HepG2 (cell line): ENCODE results near the gene BCL2L13. TPM values are rescaled to one million over a fixed set of nuclear protein-coding genes. Genes with fewer than 3 reads are reported as not detected.

Experiments
- ATAC-seq: fragments of 200-7000 bp; cut with Tn5 transposase; 3 replicates; pipeline ENCODE4 v1.9.1; 2020; ENCODE audit warnings: mild to moderate bottlenecking, moderate library complexity
- BruUV-seq: library from RNA; stranded (reverse); fragments of 400-500 nt; replicated peaks from 2 replicates; lab custom pipeline; 2021; lab: Mats Ljungman, UMichigan
- CTCF ChIA-PET: fragments of 300-600 bp; formaldehyde crosslinking; extraction: SDS; loops from one replicate; lab custom pipeline; 2021; ENCODE audit warnings: low total read pairs, inconsistent platforms, low intra/inter-chr PET ratio; lab: Yijun Ruan, JAX
- POLR2A ChIA-PET: fragments of 350-600 bp; sonication (Branson Sonifier 250); formaldehyde crosslinking; loops from one replicate; lab custom pipeline; 2020; ENCODE audit warnings: antibody characterized with exemption, inconsistent platforms; lab: Yijun Ruan, JAX
- DNase-seq: peaks from one replicate; pipeline ENCODE4 v3.0.0-alpha.2; 2015; ENCODE audit warnings: low spot score
- FAIRE-seq: peaks from 3 replicates; lab custom pipeline; 2011; peaks lifted over from hg19 to GRCh38; lab: Jason Lieb, UNC
- H2AFZ ChIP-seq: one replicate; pipeline ENCODE4 v1.6.1; 2011; ENCODE audit warnings: low read length, inconsistent platforms
- H3K27ac ChIP-seq: fragments of 300-600 bp; 3 replicates; pipeline ENCODE4 v1.8.0; 2011; ENCODE audit warnings: mixed run types, mild to moderate bottlenecking, mixed read lengths, low read length, inconsistent platforms; ENCODE audit not compliant: insufficient read depth; ENCODE audit errors: extremely low read length
- H3K27me3 ChIP-seq, 2 experiments: fragments of 200-600 bp in 1 of 2; 2 replicates in 1 of 2; 3 replicates in 1 of 2; pipeline versions ENCODE4 v1.6.0 to v1.8.0; 2011; ENCODE audit warnings: low read length in 2 of 2, mild to moderate bottlenecking in 2 of 2, moderate library complexity in 2 of 2, inconsistent platforms in 1 of 2; ENCODE audit not compliant: insufficient read depth in 2 of 2, control insufficient read depth in 1 of 2
- H3K36me3 ChIP-seq, 2 experiments: fragments of 200-600 bp in 1 of 2; replicated peaks in 1 of 2; 2 replicates in 1 of 2; 3 replicates in 1 of 2; pipeline versions ENCODE4 v1.5.1 to v1.8.0; 2011; ENCODE audit warnings: low read length in 2 of 2, inconsistent platforms in 1 of 2; ENCODE audit not compliant: insufficient read depth in 2 of 2, control insufficient read depth in 1 of 2
- H3K4me1 ChIP-seq: 2 replicates; pipeline ENCODE4 v1.5.1; 2012; ENCODE audit warnings: low read length, inconsistent platforms; ENCODE audit not compliant: insufficient read depth
- H3K4me2 ChIP-seq: 2 replicates; pipeline ENCODE4 v1.6.0; 2011; ENCODE audit warnings: low read depth, low read length, inconsistent platforms
- H3K4me3 ChIP-seq, 3 experiments: fragments of 200-600 bp in 1 of 3; sonication (generic), shearing (Covaris generic) in 1 of 3; replicated peaks in 1 of 3; 2 replicates each; pipeline ENCODE4 v1.5.1; 2011 to 2016; ENCODE audit warnings: low read length in 3 of 3, inconsistent platforms in 2 of 3, low read depth in 2 of 3, mild to moderate bottlenecking in 2 of 3, control low read depth in 1 of 3, mixed read lengths in 1 of 3; ENCODE audit not compliant: insufficient read depth in 1 of 3
- H3K79me2 ChIP-seq: one replicate; pipeline ENCODE4 v1.6.1; 2011; ENCODE audit warnings: low read length, inconsistent platforms; ENCODE audit not compliant: insufficient read depth
- H3K9ac ChIP-seq: 2 replicates; pipeline ENCODE4 v1.6.0; 2011; ENCODE audit warnings: mild to moderate bottlenecking, low read depth, low read length, inconsistent platforms; ENCODE audit not compliant: insufficient read depth
- H3K9me3 ChIP-seq: 2 replicates; pipeline ENCODE4 v1.5.1; 2012; ENCODE audit warnings: mild to moderate bottlenecking, low read length
- H4K20me1 ChIP-seq: 2 replicates; pipeline ENCODE4 v1.6.0; 2011; ENCODE audit warnings: inconsistent platforms, mild to moderate bottlenecking, low read length, moderate library complexity; ENCODE audit not compliant: insufficient read depth
- ATF7-NPFF ChIP-seq: sonication (generic); formaldehyde crosslinking; IDR thresholded peaks from 2 replicates; pipeline ENCODE4 v1.8.1; 2023; ENCODE audit warnings: mild to moderate bottlenecking, low read depth, missing genetic modification reagents, moderate library complexity
- BATF2 ChIP-seq: sonication (generic); formaldehyde crosslinking; IDR thresholded peaks from 2 replicates; pipeline ENCODE4 v1.8.0; 2022; ENCODE audit warnings: mild to moderate bottlenecking, missing genetic modification reagents, moderate library complexity
- DPF2 ChIP-seq: sonication (generic); formaldehyde crosslinking; IDR thresholded peaks from 2 replicates; pipeline ENCODE4 v1.4.0; 2020; ENCODE audit warnings: mild to moderate bottlenecking, low read depth, missing genetic modification reagents, borderline replicate concordance
- ETV6 ChIP-seq: sonication (generic); formaldehyde crosslinking; conservative IDR thresholded peaks from 2 replicates; pipeline ENCODE4 v1.4.0; 2020; ENCODE audit warnings: missing genetic modification reagents
- GRHL1 ChIP-seq: sonication (generic); formaldehyde crosslinking; conservative IDR thresholded peaks from 2 replicates; pipeline ENCODE4 v1.8.0; 2022; ENCODE audit warnings: missing genetic modification reagents
- HINFP ChIP-seq: sonication (generic); formaldehyde crosslinking; IDR thresholded peaks from 2 replicates; pipeline ENCODE4 v1.4.0; 2020; ENCODE audit warnings: low read depth, mild to moderate bottlenecking, missing genetic modification reagents
- MTF2 ChIP-seq: sonication (generic); formaldehyde crosslinking; IDR thresholded peaks from 2 replicates; pipeline ENCODE4 v1.5.0; 2020; ENCODE audit warnings: missing genetic modification reagents, borderline replicate concordance
- TBL1XR1 ChIP-seq: fragments of 150-350 bp; IDR thresholded peaks from 2 replicates; pipeline ENCODE4 v1.6.1; 2014; ENCODE audit warnings: borderline replicate concordance, low read length; ENCODE audit not compliant: partially characterized antibody
- U2AF1 ChIP-seq: fragments of 200-400 bp; formaldehyde crosslinking; optimal IDR thresholded peaks from 2 replicates; pipeline ENCODE3; 2017; ENCODE audit warnings: mild to moderate bottlenecking, low read depth, low read length
- ZBTB3 ChIP-seq: sonication (generic); formaldehyde crosslinking; IDR thresholded peaks from 2 replicates; pipeline ENCODE4 v1.4.0; 2020; ENCODE audit warnings: low read depth, mild to moderate bottlenecking, moderate library complexity, missing genetic modification reagents, borderline replicate concordance
- ZNF282 ChIP-seq: fragments of 450-650 bp; IDR thresholded peaks from 2 replicates; pipeline ENCODE4 v1.6.1; 2018; ENCODE audit not compliant: partially characterized antibody
- ZNF354B ChIP-seq: sonication (generic); formaldehyde crosslinking; IDR thresholded peaks from 2 replicates; pipeline ENCODE4 v1.8.0; 2022; ENCODE audit warnings: mild to moderate bottlenecking, missing genetic modification reagents
- ZNF562 ChIP-seq: sonication (generic); formaldehyde crosslinking; IDR thresholded peaks from 2 replicates; pipeline ENCODE4 v1.8.0; 2022; ENCODE audit warnings: missing genetic modification reagents, borderline replicate concordance
- ZNF564 ChIP-seq: sonication (generic); formaldehyde crosslinking; IDR thresholded peaks from 2 replicates; pipeline ENCODE4 v1.8.1; 2023; ENCODE audit warnings: mild to moderate bottlenecking, missing genetic modification reagents
- ZNF670 ChIP-seq: sonication (generic); formaldehyde crosslinking; IDR thresholded peaks from 2 replicates; pipeline ENCODE4 v1.8.0; 2022; ENCODE audit warnings: mild to moderate bottlenecking, missing genetic modification reagents, borderline replicate concordance
- ZNF746 ChIP-seq: sonication (generic); formaldehyde crosslinking; IDR thresholded peaks from 2 replicates; pipeline ENCODE4 v1.8.0; 2022; ENCODE audit warnings: mild to moderate bottlenecking, missing genetic modification reagents
- ZNF839 ChIP-seq: sonication (generic); formaldehyde crosslinking; IDR thresholded peaks from 2 replicates; pipeline ENCODE4 v1.4.0; 2020; ENCODE audit warnings: missing genetic modification reagents, mild to moderate bottlenecking, borderline replicate concordance
- WGBS: methylation state at CpG from one replicate; pipeline ENCODE4 v1.1.6; 2017; ENCODE audit warnings: low lambda C conversion rate; 5-methylcytosine and 5-hydroxymethylcytosine counted together
- in situ Hi-C: cut with HindIII; loops from 2 replicates; pipeline ENCODE4 v1.10.0; 2017; ENCODE audit warnings: low pct_unique_long_range_greater_than_20kb; ENCODE audit not compliant: extremely low pct_ligation_motif_present
- intact Hi-C: fragments of 100-400 bp; cut with micrococcal nuclease; formaldehyde crosslinking; loops from one replicate; pipeline ENCODE4 v1.10.0; 2022; ENCODE audit not compliant: unreplicated experiment
- polyA plus RNA-seq, 8 experiments: library from polyadenylated mRNA; depleted of rRNA in 3 of 8; stranded (reverse) in 7 of 8; unstranded in 1 of 8; fragments of >200 nt; fragmentation: Illumina TruSeq in 4 of 8; extraction: Trizol in 4 of 8; gene quantifications; 2 replicates each; pipeline versions ENCODE4 v1.2.1 to v1.2.3, GENCODE V29; 2011 to 2016; ENCODE audit warnings: low read depth in 4 of 8, missing spikeins in 1 of 8, mixed read lengths in 1 of 8; ENCODE audit not compliant: insufficient read depth in 1 of 8
- total RNA-seq, 5 experiments: library from RNA; depleted of rRNA; stranded (reverse); fragments of >200 nt; fragmentation: Illumina TruSeq; extraction: Trizol; gene quantifications; 2 replicates each; pipeline ENCODE4 v1.2.3, GENCODE V29; 2016; ENCODE audit warnings: low read depth in 1 of 5

Gene BCL2L13
- total and polyA plus RNA-seq, 2 of the 13 experiments (the other 11 are each of a cell fraction or from before 2014, with no cell fraction given), result 13.5 to 14.6 TPM

GRCh38 chr22:17719911-17720310, 81.4 kb downstream of the BCL2L13 start:
- DNase-seq (no peak), ATAC-seq (no peak), FAIRE-seq (no peak)
- POLR2A ChIA-PET, result no interaction called here
- no peaks in the 10 kb centered on the region for H3K9me3 ChIP-seq
- no peak overlapping the region for H2AFZ ChIP-seq
- in situ Hi-C loops (no loop called here), intact Hi-C loops (no loop called here)
- no peaks in the 10 kb centered on the region; a peak in 1 of 5 replicates for H3K27me3 ChIP-seq
- no peak overlapping the region for H3K27ac ChIP-seq
- BruUV-seq, result no TSS peak
- no peaks in the 10 kb centered on the region for H3K4me1 ChIP-seq
- TF ChIP-seq HINFP (CRISPR knock-in tag), result no peak
- no peak for TF ChIP-seq TBL1XR1
- no peak for TF ChIP-seq ZNF562
- no peak for TF ChIP-seq ZNF746 (CRISPR knock-in tag)
- no peak for TF ChIP-seq ZNF670 (CRISPR knock-in tag)
- TF ChIP-seq MTF2 (CRISPR knock-in tag), result no peak
- no peak for TF ChIP-seq ZNF564 (CRISPR knock-in tag)
- H3K4me2 ChIP-seq, result no peak overlapping the region
- H3K79me2 ChIP-seq, result no peaks in the 10 kb centered on the region
- WGBS, result 95% methylated on average over 5 of the region's 5 CpGs
- H4K20me1 ChIP-seq, result no peaks in the 10 kb centered on the region
- H3K36me3 ChIP-seq, result no peaks in the 10 kb centered on the region
- no peak overlapping the region for H3K9ac ChIP-seq
- CTCF ChIA-PET, result no interaction called here
- H3K4me3 ChIP-seq, result no peak overlapping the region

- BruUV-seq, result no TSS peak
- Histone ChIP-seq H3K36me3 (peaks cover 10 to 20% of the 10 kb centered on the region in 2 experiments; a peak in 4 of 5 replicates), H3K27me3 (no peaks in the 10 kb centered on the region; a peak in 1 of 5 replicates), H3K4me1 (no peaks in the 10 kb centered on the region), H2AFZ (no peak overlapping the region), H3K4me2 (no peak overlapping the region), H3K9ac (no peak overlapping the region), H3K27ac (no peak overlapping the region), H3K4me3 (no peak overlapping the region), H3K9me3 (no peaks in the 10 kb centered on the region), H3K79me2 (no peaks in the 10 kb centered on the region), H4K20me1 (no peaks in the 10 kb centered on the region)
- in situ Hi-C loops (no loop called here), intact Hi-C loops (no loop called here)
- ChIA-PET POLR2A (no interaction called here), CTCF (no interaction called here)
- DNase-seq (no peak), ATAC-seq (no peak), FAIRE-seq (no peak)
- 97% methylated on average over 5 of the region's 5 CpGs for WGBS
- TF ChIP-seq U2AF1 (no peak), BATF2 (CRISPR knock-in tag) (no peak), GRHL1 (CRISPR knock-in tag) (no peak), ZBTB3 (CRISPR knock-in tag) (no peak), ETV6 (CRISPR knock-in tag) (no peak), ZNF282 (no peak), ZNF839 (CRISPR knock-in tag) (no peak), DPF2 (CRISPR knock-in tag) (no peak), ATF7-NPFF (CRISPR knock-in tag) (no peak), ZNF354B (CRISPR knock-in tag) (no peak)
These were observed 85.7 kb downstream of the BCL2L13 start for GRCh38 chr22:17724241-17724640.
